ENCODE results near the gene ALKBH2. TPM values are rescaled to one million over a fixed set of nuclear protein-coding genes. Genes with fewer than 3 reads are reported as not detected.
"Not testable (repeated sequence)": the region's sequence is repeated elsewhere in the genome, so short reads cannot be mapped to it uniquely, and the experiment has no call there.

ALKBH2 gene
- total and polyA plus RNA-seq, 2 experiments from 2014 or later: 14.0 to 22.1 TPM

DNA sequence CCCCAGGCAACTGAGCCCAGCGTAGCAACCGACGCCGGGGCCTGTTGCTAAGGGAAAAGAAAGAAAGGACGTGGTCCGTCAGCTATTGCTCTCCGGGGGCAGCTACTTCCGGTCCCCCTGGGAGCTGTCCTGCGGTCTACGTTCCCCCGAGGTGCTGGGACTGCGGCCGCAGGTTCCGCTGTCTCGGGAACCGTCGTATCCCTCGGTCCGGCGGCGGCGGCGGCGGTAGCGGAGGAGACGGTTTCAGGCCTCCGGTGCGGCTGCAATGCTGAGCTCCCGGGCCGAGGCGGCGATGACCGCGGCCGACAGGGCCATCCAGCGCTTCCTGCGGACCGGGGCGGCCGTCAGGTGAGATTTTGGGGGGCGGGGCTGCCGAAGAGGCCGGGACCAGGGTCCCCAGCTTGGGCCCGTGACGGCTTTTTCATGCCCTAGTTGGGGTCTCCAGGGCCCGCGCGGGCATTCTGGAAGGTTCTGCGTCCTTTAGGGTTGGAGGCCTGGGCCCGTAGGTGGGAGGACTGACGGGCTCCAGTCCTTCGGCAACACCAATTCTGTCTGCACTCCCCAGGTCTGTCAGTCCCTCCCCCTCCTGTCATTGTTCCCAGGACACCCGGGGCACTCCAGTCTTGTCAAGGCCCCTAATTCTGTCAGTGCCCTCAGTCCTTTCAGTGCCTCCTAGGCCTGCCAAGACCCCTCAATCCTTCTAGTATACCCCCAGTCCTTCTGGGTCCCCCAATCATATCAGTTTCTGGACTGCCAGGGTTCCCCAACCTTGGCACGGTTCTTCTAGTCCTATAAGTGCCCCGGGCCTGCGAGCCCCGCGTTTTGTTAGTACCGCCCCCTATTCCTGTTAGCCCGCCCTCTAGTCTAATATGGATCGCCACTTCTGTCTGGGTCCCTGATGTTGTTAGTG is 40.6 kb downstream of the ALKBH2 start, which contains the start of gene USP30:
Gene USP30 (plus strand): TSS at position 163 of the 910 bp plus-strand sequence. CDS start 103 bp downstream, at position 266.
- TF ChIP-seq EZH2phosphoT487 (IDR thresholded peaks at IDR 0.05; ENCODE audit: low read depth, severe bottlenecking, unreplicated experiment): no peak
- no peak for TF ChIP-seq EZH2 (IDR thresholded peaks at IDR 0.05; ENCODE audit: borderline replicate concordance)
- TF ChIP-seq, protein P1, sequence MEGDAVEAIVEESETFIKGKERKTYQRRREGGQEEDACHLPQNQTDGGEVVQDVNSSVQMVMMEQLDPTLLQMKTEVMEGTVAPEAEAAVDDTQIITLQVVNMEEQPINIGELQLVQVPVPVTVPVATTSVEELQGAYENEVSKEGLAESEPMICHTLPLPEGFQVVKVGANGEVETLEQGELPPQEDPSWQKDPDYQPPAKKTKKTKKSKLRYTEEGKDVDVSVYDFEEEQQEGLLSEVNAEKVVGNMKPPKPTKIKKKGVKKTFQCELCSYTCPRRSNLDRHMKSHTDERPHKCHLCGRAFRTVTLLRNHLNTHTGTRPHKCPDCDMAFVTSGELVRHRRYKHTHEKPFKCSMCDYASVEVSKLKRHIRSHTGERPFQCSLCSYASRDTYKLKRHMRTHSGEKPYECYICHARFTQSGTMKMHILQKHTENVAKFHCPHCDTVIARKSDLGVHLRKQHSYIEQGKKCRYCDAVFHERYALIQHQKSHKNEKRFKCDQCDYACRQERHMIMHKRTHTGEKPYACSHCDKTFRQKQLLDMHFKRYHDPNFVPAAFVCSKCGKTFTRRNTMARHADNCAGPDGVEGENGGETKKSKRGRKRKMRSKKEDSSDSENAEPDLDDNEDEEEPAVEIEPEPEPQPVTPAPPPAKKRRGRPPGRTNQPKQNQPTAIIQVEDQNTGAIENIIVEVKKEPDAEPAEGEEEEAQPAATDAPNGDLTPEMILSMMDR (IDR thresholded peaks at IDR 0.05; ENCODE audit: poor library complexity): no peak
- DNase-seq (ENCODE audit: low spot score): peak; percentile 91
- Histone ChIP-seq H3K9me3 (ENCODE audit: low read depth) (no peaks in the 10 kb centered on the region), H3K4me1 (ENCODE audit: insufficient read depth) (peaks cover 12% of the 10 kb centered on the region), H3K27me3 (no peaks in the 10 kb centered on the region), H3K36me3 (replicated peaks; ENCODE audit: insufficient read depth, low read depth) (no peaks in the 10 kb centered on the region), H3K4me3 (peak within 1 kb of the TSS; percentile 74), H2AFZ (peak within 1 kb of the TSS; percentile 79), H3K79me2 (peaks cover 27% of the 10 kb centered on the region), H4K20me1 (ENCODE audit: insufficient read depth, poor library complexity, severe bottlenecking) (no peaks in the 10 kb centered on the region), H3K9me2 (replicated peaks; ENCODE audit: insufficient read depth) (no peaks in the 10 kb centered on the region), H3K4me2 (peak within 1 kb of the TSS; percentile 74), H3K27ac (peak within 1 kb of the TSS; percentile 84)
- 1% methylated on average over 61 of the region's 61 CpGs for WGBS (ENCODE audit: low lambda C conversion rate, missing lambda C conversion rate)

DNA sequence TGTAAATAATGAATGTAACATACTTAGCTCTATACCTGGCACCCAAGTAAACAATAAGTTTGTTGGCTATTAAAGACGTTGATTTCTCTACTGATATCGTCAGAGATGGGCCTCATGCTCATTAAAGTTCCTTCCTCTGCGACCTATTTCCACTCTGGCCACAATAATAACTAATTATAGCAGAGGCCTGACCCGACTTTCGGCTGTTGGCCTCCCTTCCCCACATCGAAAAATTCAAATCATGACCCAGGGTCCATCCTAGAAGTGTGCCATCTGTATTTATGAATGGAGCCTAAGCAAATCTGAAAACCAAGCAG is 41.2 kb downstream of the ALKBH2 start:
- WGBS (ENCODE audit: low lambda C conversion rate, missing lambda C conversion rate): 40% methylated on average over 6 of the region's 6 CpGs
- DNase-seq (ENCODE audit: low spot score): no peak
- no peak overlapping the region for H3K27ac ChIP-seq

DNA sequence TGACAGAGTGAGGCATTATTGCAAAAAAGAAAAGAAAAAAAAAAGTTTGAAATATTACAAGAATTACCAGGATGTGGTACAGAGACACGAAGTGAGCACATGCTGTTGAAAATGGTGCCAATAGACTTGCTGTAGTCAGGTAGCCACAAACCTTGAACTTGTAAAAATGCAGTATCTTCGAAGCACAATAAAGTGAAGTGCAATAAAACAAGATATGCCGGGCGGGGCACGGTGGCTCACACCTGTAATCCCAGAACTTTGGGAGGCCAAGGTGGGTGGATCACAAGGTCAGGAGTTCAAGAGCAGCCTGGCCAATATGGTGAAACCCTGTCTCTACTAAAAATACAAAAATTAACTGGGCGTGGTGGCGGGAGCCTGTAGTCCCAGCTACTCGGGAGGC is 43.5 kb downstream of the ALKBH2 start:
- H3K9me2 ChIP-seq (replicated peaks; ENCODE audit: insufficient read depth); H3K9me3 ChIP-seq (ENCODE audit: low read depth); H4K20me1 ChIP-seq (ENCODE audit: insufficient read depth, poor library complexity, severe bottlenecking); H3K36me3 ChIP-seq (replicated peaks; ENCODE audit: insufficient read depth, low read depth); H2AFZ ChIP-seq; H3K4me3 ChIP-seq; DNase-seq (ENCODE audit: low spot score); H3K27me3 ChIP-seq; H3K4me2 ChIP-seq; H3K27ac ChIP-seq: not testable (repeated sequence)
- H3K79me2 ChIP-seq: peaks cover 17% of the 10 kb centered on the region
- WGBS (ENCODE audit: low lambda C conversion rate, missing lambda C conversion rate): 81% methylated on average over 8 of the region's 8 CpGs
- H3K4me1 ChIP-seq (ENCODE audit: insufficient read depth): peaks cover 12% of the 10 kb centered on the region

More for the DNA sequence above, 41.2 kb downstream of the ALKBH2 start:
- no peaks in the 10 kb centered on the region for H3K27me3 ChIP-seq
- H3K36me3 ChIP-seq (replicated peaks; ENCODE audit: insufficient read depth, low read depth): no peaks in the 10 kb centered on the region
- H2AFZ ChIP-seq: peak overlapping the region; percentile 79
- peak overlapping the region; percentile 74 for H3K4me3 ChIP-seq
- no peaks in the 10 kb centered on the region for H3K9me3 ChIP-seq (ENCODE audit: low read depth)
- H4K20me1 ChIP-seq (ENCODE audit: insufficient read depth, poor library complexity, severe bottlenecking): no peaks in the 10 kb centered on the region
- peaks cover 12% of the 10 kb centered on the region for H3K4me1 ChIP-seq (ENCODE audit: insufficient read depth)
- H3K79me2 ChIP-seq: peaks cover 27% of the 10 kb centered on the region
- no peaks in the 10 kb centered on the region for H3K9me2 ChIP-seq (replicated peaks; ENCODE audit: insufficient read depth)
- peak overlapping the region; percentile 74 for H3K4me2 ChIP-seq
- no peak for TF ChIP-seq EZH2 (IDR thresholded peaks at IDR 0.05; ENCODE audit: borderline replicate concordance)
- no peak for TF ChIP-seq EZH2phosphoT487 (IDR thresholded peaks at IDR 0.05; ENCODE audit: low read depth, severe bottlenecking, unreplicated experiment)
- TF ChIP-seq, protein P1 (IDR thresholded peaks at IDR 0.05; ENCODE audit: poor library complexity): no peak

DNA sequence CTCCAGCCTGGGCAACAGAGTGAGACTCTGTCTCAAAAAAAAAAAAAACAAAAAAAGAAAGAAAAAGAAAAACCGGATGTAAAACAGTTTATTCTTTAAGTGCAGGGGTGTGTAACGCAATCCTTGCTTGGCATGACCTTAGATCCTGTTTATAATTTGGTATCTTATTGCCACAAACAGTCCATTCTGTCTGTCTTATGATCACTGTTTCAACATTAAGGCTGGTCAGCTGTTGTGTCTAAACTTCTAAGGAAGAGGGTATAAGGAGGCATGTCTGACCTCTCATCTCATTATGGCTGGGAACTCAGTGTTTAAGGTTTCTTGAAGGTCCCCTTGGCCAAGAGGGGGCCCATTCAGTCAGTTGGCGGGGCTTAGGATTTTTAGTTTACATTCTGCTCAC is 44.6 kb downstream of the ALKBH2 start:
- not testable (repeated sequence) for H3K9me3 ChIP-seq (ENCODE audit: low read depth); H2AFZ ChIP-seq; H3K4me1 ChIP-seq (ENCODE audit: insufficient read depth); H3K9me2 ChIP-seq (replicated peaks; ENCODE audit: insufficient read depth); H3K4me2 ChIP-seq; H3K27me3 ChIP-seq; DNase-seq (ENCODE audit: low spot score); H3K79me2 ChIP-seq; H3K4me3 ChIP-seq; H3K27ac ChIP-seq; H3K36me3 ChIP-seq (replicated peaks; ENCODE audit: insufficient read depth, low read depth); H4K20me1 ChIP-seq (ENCODE audit: insufficient read depth, poor library complexity, severe bottlenecking)
- 83% methylated on average over 3 of the region's 3 CpGs for WGBS (ENCODE audit: low lambda C conversion rate, missing lambda C conversion rate)
